Vagina (tissue), 2 donors: ENCODE measurements around the gene MAP4K2. TPM values are rescaled to one million over a fixed set of nuclear protein-coding genes. Genes with fewer than 3 reads are reported as not detected.

Experiments
- DNase-seq, 2 donors: peaks; one replicate each; pipeline ENCODE4 v3.0.0-alpha.2; 2017; ENCODE audit errors: extremely low spot score in 2 of 2
- H3K27ac ChIP-seq: fragments of 200-600 bp; sonication (generic); one replicate; pipeline ENCODE4 v1.5.1; 2019
- H3K27me3 ChIP-seq: fragments of 200-600 bp; sonication (generic); one replicate; pipeline ENCODE4 v1.5.1; 2019
- H3K36me3 ChIP-seq, 2 donors: fragments of 200-600 bp; sonication (generic); one replicate each; pipeline ENCODE4 v1.5.1; 2017 to 2019
- H3K4me1 ChIP-seq: fragments of 200-600 bp; sonication (generic); one replicate; pipeline ENCODE4 v1.5.1; 2019
- H3K4me3 ChIP-seq, 2 donors: fragments of 200-600 bp; sonication (generic); 1 replicate in 1 of 2; 2 replicates in 1 of 2; pipeline ENCODE4 v1.5.1; 2016 to 2019
- H3K9me3 ChIP-seq: fragments of 200-600 bp; sonication (generic); one replicate; pipeline ENCODE4 v1.5.1; 2019
- POLR2A ChIP-seq, 2 donors: fragments of 450-650 bp; IDR thresholded peaks; one replicate each; pipeline ENCODE4 v1.6.1; 2017; ENCODE audit warnings: antibody characterized with exemption in 2 of 2, mild to moderate bottlenecking in 2 of 2, moderate library complexity in 2 of 2
- POLR2AphosphoS5 ChIP-seq, 2 donors: sonication (generic); formaldehyde crosslinking; IDR thresholded peaks; one replicate each; pipeline ENCODE4 v1.9.0; 2017; ENCODE audit warnings: antibody characterized with exemption in 2 of 2, mild to moderate bottlenecking in 2 of 2, low read depth in 1 of 2; ENCODE audit not compliant: insufficient read depth in 1 of 2
- intact Hi-C: fragments of 100-400 bp; cut with DNase I; formaldehyde crosslinking; loops from one replicate; pipeline ENCODE4 v1.15.1; 2023
- total RNA-seq: library from RNA; depleted of rRNA; stranded (reverse); fragments of >200 nt; gene quantifications from one replicate; pipeline ENCODE4 v1.2.3, GENCODE V29; 2016
- TF ChIP-seq, protein P1 (sequence below), 3 experiments: fragments of 450-650 bp in 2 of 3; fragments of 200-600 bp in 1 of 3; sonication (generic) in 1 of 3; IDR thresholded peaks; one replicate each; pipeline ENCODE4 v1.5.1; 2017 to 2019; ENCODE audit warnings: antibody characterized with exemption in 3 of 3, mild to moderate bottlenecking in 2 of 3, moderate library complexity in 2 of 3

The MAP4K2 gene
- total RNA-seq, 1 donor from 2014 or later = 20.6 TPM

DNA sequence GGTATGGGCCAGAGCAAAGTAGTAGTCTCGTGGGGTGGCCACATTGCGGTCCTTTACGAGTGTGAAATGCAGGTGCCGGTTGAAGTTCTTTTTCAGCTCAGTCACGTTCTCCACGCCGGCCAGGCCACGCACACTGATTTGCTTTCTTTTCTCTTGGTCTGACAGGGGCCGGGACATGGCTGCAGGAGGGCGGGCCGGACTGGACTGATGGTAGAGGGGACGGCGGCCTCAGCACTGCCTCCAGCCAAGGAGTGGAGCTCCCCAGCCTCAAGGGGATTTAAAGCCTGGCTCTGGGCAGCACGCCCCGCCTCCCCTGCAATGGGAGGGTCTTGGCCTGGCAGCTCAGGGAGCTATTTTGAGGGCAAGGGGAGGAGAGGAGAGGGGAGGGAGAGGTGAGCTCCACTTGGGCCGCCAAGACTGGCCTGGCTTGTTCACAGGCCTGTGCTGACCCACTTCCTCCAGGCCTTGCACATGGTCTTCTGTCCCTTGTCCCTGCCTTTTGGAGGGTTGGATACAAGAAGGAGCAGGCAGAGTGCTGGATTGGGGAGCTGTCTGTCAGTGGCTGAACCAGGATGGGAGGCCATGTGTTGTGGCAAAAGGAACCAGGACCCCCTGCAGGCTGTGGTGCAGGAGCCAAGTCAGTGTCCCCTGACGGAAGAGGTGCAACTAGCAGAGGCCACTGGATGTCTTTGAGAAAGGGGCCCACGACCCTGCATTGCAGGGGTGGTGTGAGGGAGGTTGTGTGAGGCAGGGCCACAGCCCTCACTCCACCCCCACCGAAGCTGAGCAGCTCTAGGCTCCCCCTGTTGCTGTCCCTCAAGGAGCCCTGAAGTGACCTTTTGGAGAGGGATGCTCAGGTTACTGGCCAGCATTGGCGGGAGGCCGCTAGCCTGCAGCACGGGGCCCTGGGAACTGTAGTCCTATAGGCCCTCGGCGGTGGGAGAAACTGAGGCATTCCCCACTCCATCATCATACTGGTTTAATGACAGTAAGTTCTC lies 43.0 kb downstream of the MAP4K2 start, which contains the start of gene PYGM:
TSS of gene PYGM (minus strand) at position 253 of the 998 bp plus-strand sequence. CDS start at position 177, 76 bp downstream.
- Histone ChIP-seq H3K9me3 (no peaks in the 10 kb centered on the region), H3K27me3 (no peaks in the 10 kb centered on the region), H3K36me3 (peaks cover 0 to 31% of the 10 kb centered on the region in 2 donors), H3K4me3 (peak within 1 kb of the TSS; percentile 19 to 36), H3K4me1 (peaks cover 52% of the 10 kb centered on the region), H3K27ac (peak within 1 kb of the TSS; percentile 58)
- intact Hi-C loops = no loop called here
- TF ChIP-seq POLR2A (IDR thresholded peaks at IDR 0.05) (no peak), POLR2AphosphoS5 (IDR thresholded peaks at IDR 0.05; ENCODE audit: insufficient read depth in 1 of 2, low read depth in 1 of 2) (peak; percentile 16 to 57)
- no peak for DNase-seq

DNA sequence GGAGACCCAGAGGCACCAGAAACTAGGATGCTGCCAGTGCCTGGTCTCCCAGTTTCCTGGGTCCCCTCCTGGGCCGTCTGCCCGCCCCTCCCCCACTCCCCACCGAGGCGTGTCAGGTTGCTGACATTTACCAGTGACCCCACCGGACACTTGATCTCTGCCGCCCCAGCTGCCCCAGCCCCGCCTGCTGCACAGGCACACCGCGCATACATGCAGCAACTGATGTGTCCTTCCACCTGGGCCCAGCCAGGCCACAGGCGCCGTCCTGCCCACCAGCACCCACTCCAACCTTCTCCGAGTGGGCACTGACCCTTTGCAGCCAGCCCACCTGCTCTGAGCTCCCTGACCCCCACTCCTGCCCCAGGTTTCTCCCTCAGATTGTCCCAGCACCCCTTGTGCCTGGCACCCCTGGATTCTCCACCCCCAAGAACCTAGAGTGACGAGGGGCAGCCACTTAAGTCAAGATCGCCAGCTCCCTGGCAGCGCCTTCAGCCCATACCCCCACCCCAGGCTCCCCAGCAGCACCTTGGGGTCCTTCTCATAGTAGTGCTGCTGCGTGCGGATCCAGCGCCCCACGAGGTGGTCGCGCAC lies 43.8 kb downstream of the MAP4K2 start:
- H3K4me1 ChIP-seq = peaks cover 44% of the 10 kb centered on the region
- intact Hi-C loops = no loop called here

GRCh38 chr11:64758330-64759079 lies 44.5 kb downstream of the MAP4K2 start:
- DNase-seq = no peak
- Histone ChIP-seq H3K9me3 (no peaks in the 10 kb centered on the region), H3K27me3 (no peaks in the 10 kb centered on the region), H3K4me3 (peak overlapping the region in 1 of 2 donors; percentile 19), H3K4me1 (peaks cover 37% of the 10 kb centered on the region), H3K27ac (no peak overlapping the region), H3K36me3 (peaks cover 0 to 16% of the 10 kb centered on the region in 2 donors)
- intact Hi-C loops = no loop called here
- TF ChIP-seq, protein P1, sequence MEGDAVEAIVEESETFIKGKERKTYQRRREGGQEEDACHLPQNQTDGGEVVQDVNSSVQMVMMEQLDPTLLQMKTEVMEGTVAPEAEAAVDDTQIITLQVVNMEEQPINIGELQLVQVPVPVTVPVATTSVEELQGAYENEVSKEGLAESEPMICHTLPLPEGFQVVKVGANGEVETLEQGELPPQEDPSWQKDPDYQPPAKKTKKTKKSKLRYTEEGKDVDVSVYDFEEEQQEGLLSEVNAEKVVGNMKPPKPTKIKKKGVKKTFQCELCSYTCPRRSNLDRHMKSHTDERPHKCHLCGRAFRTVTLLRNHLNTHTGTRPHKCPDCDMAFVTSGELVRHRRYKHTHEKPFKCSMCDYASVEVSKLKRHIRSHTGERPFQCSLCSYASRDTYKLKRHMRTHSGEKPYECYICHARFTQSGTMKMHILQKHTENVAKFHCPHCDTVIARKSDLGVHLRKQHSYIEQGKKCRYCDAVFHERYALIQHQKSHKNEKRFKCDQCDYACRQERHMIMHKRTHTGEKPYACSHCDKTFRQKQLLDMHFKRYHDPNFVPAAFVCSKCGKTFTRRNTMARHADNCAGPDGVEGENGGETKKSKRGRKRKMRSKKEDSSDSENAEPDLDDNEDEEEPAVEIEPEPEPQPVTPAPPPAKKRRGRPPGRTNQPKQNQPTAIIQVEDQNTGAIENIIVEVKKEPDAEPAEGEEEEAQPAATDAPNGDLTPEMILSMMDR (IDR thresholded peaks at IDR 0.05) = no peak
- no peak for TF ChIP-seq POLR2A (IDR thresholded peaks at IDR 0.05)
- no peak for TF ChIP-seq POLR2AphosphoS5 (IDR thresholded peaks at IDR 0.05; ENCODE audit: insufficient read depth in 1 of 2, low read depth in 1 of 2)

More for the DNA sequence above, 43.8 kb downstream of the MAP4K2 start:
- peaks cover 0 to 23% of the 10 kb centered on the region in 2 donors for H3K36me3 ChIP-seq
- peak overlapping the region; percentile 19 to 36 for H3K4me3 ChIP-seq
- peak overlapping the region; percentile 58 for H3K27ac ChIP-seq
- H3K27me3 ChIP-seq = no peaks in the 10 kb centered on the region
- DNase-seq = no peak
- TF ChIP-seq, protein P1 (IDR thresholded peaks at IDR 0.05) = no peak
- TF ChIP-seq POLR2A (IDR thresholded peaks at IDR 0.05) (no peak), POLR2AphosphoS5 (IDR thresholded peaks at IDR 0.05; ENCODE audit: insufficient read depth in 1 of 2, low read depth in 1 of 2) (no peak)
- H3K9me3 ChIP-seq = no peaks in the 10 kb centered on the region

DNA sequence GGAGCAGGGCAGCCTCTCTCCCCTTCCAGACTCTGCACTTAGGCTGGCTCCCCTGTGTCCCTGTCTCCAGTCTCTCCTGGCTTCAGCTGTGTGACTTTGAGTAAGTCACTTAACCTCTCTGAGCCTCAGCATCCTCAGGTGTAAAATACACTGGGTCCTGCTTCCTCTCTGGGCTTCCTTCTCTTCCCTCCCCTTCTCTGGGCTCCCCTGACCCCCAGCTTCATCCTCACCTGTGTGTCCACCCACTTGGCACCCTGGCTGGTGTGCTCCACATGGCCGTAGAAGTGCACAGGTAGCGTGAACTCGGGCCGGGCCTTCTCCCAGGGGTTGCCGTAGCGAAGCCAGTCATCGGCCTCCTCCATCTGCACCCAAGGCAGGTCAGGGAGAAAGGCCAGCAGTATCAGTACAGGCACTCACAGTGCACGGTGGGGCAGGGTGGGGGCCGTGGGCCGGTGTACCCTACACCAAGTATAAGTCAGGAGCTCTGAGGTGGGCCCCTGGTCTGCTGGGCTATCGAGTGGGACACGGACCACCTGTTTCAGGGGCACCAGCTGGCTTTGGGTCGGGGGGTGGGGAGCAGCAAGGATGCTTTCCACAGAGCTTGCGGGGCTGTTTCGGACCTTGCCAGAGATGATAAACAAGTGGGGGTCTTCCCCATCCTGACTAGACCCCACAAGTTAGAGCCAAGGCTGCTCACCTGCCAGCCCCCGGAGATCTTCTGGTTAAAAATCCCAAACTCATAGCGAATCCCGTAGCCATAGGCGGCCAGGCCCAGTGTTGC lies 45.3 kb downstream of the MAP4K2 start:
- Histone ChIP-seq H3K4me3 (no peak overlapping the region), H3K4me1 (peaks cover 29% of the 10 kb centered on the region), H3K27ac (no peak overlapping the region), H3K36me3 (peaks cover 0 to 9% of the 10 kb centered on the region in 2 donors), H3K27me3 (no peaks in the 10 kb centered on the region), H3K9me3 (no peaks in the 10 kb centered on the region)
- intact Hi-C loops = no loop called here
- TF ChIP-seq POLR2A (IDR thresholded peaks at IDR 0.05) (no peak), POLR2AphosphoS5 (IDR thresholded peaks at IDR 0.05; ENCODE audit: insufficient read depth in 1 of 2, low read depth in 1 of 2) (no peak)
- TF ChIP-seq, protein P1 (IDR thresholded peaks at IDR 0.05) = no peak
- no peak for DNase-seq
